MCF 10A (cell line): ENCODE results near the gene PPM1H. TPM values are rescaled to one million over a fixed set of nuclear protein-coding genes. Genes with fewer than 3 reads are reported as not detected.
A peak's percentile ranks its signal among the peaks of the same experiment; 100 is the strongest.

Source experiments
- BruUV-seq: library from RNA; stranded (reverse); fragments of 400-500 nt; replicated peaks from 2 replicates; lab custom pipeline; 2021; lab: Mats Ljungman, UMichigan
- CTCF ChIA-PET: fragments of 300-600 bp; sonication (Branson Sonifier 250); formaldehyde crosslinking; extraction: SDS; loops from one replicate; lab custom pipeline; 2021; ENCODE audit warnings: antibody characterized with exemption, inconsistent platforms; lab: Yijun Ruan, JAX
- POLR2A ChIA-PET: fragments of 300-600, 350-650 bp; sonication (Branson Sonifier 250); formaldehyde crosslinking; extraction: SDS; loops from one replicate; lab custom pipeline; 2020; ENCODE audit warnings: antibody characterized with exemption, inconsistent platforms; lab: Yijun Ruan, JAX
- DNase-seq: peaks from one replicate; pipeline ENCODE4 v3.0.0-alpha.2; 2018; ENCODE audit not compliant: unreplicated experiment
- H3K27ac Mint-ChIP-seq: one replicate; pipeline ENCODE4 v1.8.0; 2022; ENCODE audit warnings: mild to moderate bottlenecking, low read depth, mixed read lengths; ENCODE audit not compliant: unreplicated experiment
- H3K27me3 Mint-ChIP-seq: one replicate; pipeline ENCODE4 v1.8.0; 2022; ENCODE audit warnings: mixed read lengths; ENCODE audit not compliant: insufficient read depth, unreplicated experiment
- H3K36me3 Mint-ChIP-seq: one replicate; pipeline ENCODE4 v1.8.0; 2022; ENCODE audit warnings: mild to moderate bottlenecking, moderate library complexity, mixed read lengths; ENCODE audit not compliant: insufficient read depth, unreplicated experiment
- H3K4me1 Mint-ChIP-seq: one replicate; pipeline ENCODE4 v1.8.0; 2022; ENCODE audit warnings: mixed read lengths; ENCODE audit not compliant: insufficient read depth, unreplicated experiment
- H3K4me3 Mint-ChIP-seq: one replicate; pipeline ENCODE4 v1.8.0; 2022; ENCODE audit warnings: mild to moderate bottlenecking, moderate library complexity, mixed read lengths; ENCODE audit not compliant: unreplicated experiment
- H3K9me3 Mint-ChIP-seq: one replicate; pipeline ENCODE4 v1.8.0; 2022; ENCODE audit warnings: mixed read lengths; ENCODE audit not compliant: unreplicated experiment
- CTCF ChIP-seq: fragments of 200-600 bp; IDR thresholded peaks from one replicate; pipeline ENCODE4 v1.8.0; 2022; ENCODE audit warnings: antibody characterized with exemption, mild to moderate bottlenecking; ENCODE audit not compliant: unreplicated experiment
- intact Hi-C: fragments of 100-400 bp; cut with micrococcal nuclease; formaldehyde crosslinking; loops from 2 replicates; pipeline ENCODE4 v1.14.1; 2022
- total RNA-seq: library from RNA; stranded (reverse); gene quantifications from 2 replicates; pipeline ENCODE4 v1.2.3, GENCODE V29; 2022

Gene PPM1H
- total RNA-seq, 1 experiment from 2014 or later: 0.49 TPM

DNA sequence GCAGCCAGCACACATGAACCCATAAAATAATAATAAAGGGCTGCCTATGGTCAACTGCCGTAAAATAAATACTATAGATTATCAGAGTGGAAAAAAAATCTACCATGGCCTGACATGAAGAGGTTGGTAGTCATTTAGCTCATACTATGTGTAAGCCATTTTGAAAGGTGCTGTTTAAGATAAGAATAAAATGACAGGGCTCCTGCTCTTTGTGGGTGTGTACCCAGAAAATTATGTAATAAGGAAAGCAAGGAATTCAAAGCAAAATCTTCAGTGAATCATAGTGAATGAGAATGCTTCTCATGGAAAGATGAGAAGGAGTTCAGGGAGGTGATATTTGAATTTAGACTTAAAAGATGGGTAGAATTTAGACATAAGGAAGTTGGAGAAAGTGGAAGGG is 42.9 kb upstream of the PPM1H start:
- no peaks in the 10 kb centered on the region for H3K4me1 Mint-ChIP-seq
- TF ChIP-seq CTCF: no peak
- CTCF ChIA-PET: interaction anchor here (0.6 kb wide), 1 partner anchor 38 kb away, joined by 3 read pairs; no protein-coding TSS in a partner anchor
- H3K4me3 Mint-ChIP-seq: no peak overlapping the region
- no TSS peak for BruUV-seq
- no peaks in the 10 kb centered on the region for H3K9me3 Mint-ChIP-seq
- intact Hi-C loops: no loop called here
- no peaks in the 10 kb centered on the region for H3K36me3 Mint-ChIP-seq
- DNase-seq: no peak
- POLR2A ChIA-PET: interaction anchor here (0.6 to 1.1 kb wide), 2 partner anchors 91 to 1142 kb away, joined by 3 read pairs; no protein-coding TSS in a partner anchor
- peaks cover 10% of the 10 kb centered on the region for H3K27me3 Mint-ChIP-seq
- H3K27ac Mint-ChIP-seq: no peak overlapping the region

- no TSS peak for BruUV-seq
- no peaks in the 10 kb centered on the region for H3K36me3 Mint-ChIP-seq
- DNase-seq: peak; percentile 67
- H3K4me1 Mint-ChIP-seq: no peaks in the 10 kb centered on the region
- TF ChIP-seq CTCF: no peak
- peaks cover 8% of the 10 kb centered on the region for H3K27me3 Mint-ChIP-seq
- intact Hi-C loops: no loop called here
- H3K4me3 Mint-ChIP-seq: no peak overlapping the region
- CTCF ChIA-PET: no interaction called here
- POLR2A ChIA-PET: interaction anchor here (0.6 to 1.1 kb wide), 2 partner anchors 91 to 1143 kb away, joined by 3 read pairs; no protein-coding TSS in a partner anchor
- no peaks in the 10 kb centered on the region for H3K9me3 Mint-ChIP-seq
- H3K27ac Mint-ChIP-seq: no peak overlapping the region
These were observed 42.5 kb upstream of the PPM1H start for GRCh38 chr12:62977418-62977817.

DNA sequence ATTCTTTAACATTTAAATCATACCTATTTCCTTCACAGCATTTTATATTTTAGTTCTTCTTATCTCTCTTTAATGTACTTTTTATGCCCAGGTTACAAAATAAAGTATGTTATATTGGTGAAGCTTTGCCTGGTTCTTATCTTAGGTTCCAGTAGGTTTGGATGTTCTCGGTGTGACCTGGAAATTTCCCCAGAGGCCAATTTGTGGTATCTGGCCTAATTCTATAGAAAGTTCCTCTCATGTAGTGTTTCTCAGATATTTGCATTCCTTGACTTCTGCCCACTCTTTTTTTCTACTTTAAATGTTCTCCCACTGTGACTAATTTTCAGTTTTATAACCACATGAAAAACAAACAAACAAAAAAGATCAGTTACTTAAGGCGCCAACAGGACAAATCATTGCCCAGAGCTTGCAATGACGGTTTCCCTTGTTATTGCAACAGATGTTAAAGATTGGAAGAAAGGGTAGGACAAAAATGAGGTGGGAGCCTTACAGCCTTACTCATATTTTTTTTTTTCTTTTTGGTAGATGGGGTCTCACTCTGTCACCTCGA is 41.2 kb upstream of the PPM1H start:
- DNase-seq: peak; percentile 42
- H3K27ac Mint-ChIP-seq: no peak overlapping the region
- H3K4me1 Mint-ChIP-seq: no peaks in the 10 kb centered on the region
- H3K4me3 Mint-ChIP-seq: no peak overlapping the region
- H3K27me3 Mint-ChIP-seq: no peaks in the 10 kb centered on the region
- POLR2A ChIA-PET: interaction anchor here (0.7 kb wide), 1 partner anchor 9 kb away, joined by 3 read pairs; no protein-coding TSS in a partner anchor
- no TSS peak for BruUV-seq
- CTCF ChIA-PET: interaction anchor here (0.6 to 1.2 kb wide), 2 partner anchors 17 to 163 kb away, joined by 5 to 9 read pairs; no protein-coding TSS in a partner anchor
- no peak for TF ChIP-seq CTCF
- intact Hi-C loops: no loop called here
- H3K36me3 Mint-ChIP-seq: no peaks in the 10 kb centered on the region
- H3K9me3 Mint-ChIP-seq: no peaks in the 10 kb centered on the region

DNA sequence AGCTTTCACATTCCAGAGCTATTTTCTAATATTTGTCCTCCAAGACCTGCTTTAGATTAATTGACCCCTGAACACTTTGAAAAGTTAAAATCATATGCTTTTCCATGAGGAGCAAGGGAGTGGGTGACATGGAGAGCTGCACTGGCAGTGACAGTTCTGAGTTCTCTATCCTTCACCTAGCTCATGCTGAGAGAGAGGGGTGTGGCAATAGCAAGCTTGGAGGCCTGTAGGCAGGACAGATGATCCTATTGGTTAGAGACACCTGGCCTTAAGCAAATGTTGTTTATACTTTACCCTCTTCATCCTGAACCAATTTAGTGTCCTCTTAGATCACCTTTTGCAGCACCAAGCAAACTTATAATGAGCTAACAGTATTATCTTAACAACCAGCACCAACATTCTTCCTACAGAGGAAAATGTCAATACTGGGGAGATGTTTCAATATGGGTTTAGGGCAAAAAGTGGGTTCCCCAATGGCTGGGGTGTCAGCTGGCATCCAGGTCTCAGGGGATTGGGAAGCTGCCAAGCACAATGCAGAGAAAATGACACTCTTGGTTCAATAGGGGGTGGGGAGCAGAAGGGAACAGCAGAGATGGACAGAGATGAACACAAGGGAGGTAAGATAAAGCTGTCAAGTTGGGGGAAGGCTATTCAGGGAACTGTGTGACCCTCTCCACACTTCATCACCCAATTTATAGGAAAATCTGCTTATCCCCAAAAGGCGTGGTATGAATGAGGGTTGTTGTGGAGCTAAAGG is 37.0 kb upstream of the PPM1H start:
- TF ChIP-seq CTCF: no peak
- ChIA-PET CTCF (interaction anchor here (0.8 to 1.6 kb wide), 4 partner anchors 16 to 306 kb away, joined by 3 read pairs; no protein-coding TSS in a partner anchor), POLR2A (no interaction called here)
- H3K4me1 Mint-ChIP-seq: no peaks in the 10 kb centered on the region
- no peaks in the 10 kb centered on the region for H3K36me3 Mint-ChIP-seq
- intact Hi-C loops: no loop called here
- no TSS peak for BruUV-seq
- no peaks in the 10 kb centered on the region for H3K9me3 Mint-ChIP-seq
- no peak overlapping the region for H3K4me3 Mint-ChIP-seq
- H3K27me3 Mint-ChIP-seq: no peaks in the 10 kb centered on the region
- DNase-seq: no peak
- no peak overlapping the region for H3K27ac Mint-ChIP-seq
